Right cardiac atrium (tissue), 5 donors: Measurements from ENCODE around the gene MTREX. TPM values are rescaled to one million over a fixed set of nuclear protein-coding genes. Genes with fewer than 3 reads are reported as not detected.

Experiments
- ATAC-seq, 2 donors: fragments of 200-7000 bp; cut with Tn5 transposase; one replicate each; pipeline versions ENCODE4 v1.8.0 to v1.9.1; 2020; ENCODE audit warnings: moderate library complexity in 2 of 2, mild to moderate bottlenecking in 1 of 2
- DNase-seq, 3 donors: peaks; one replicate each; pipeline ENCODE4 v3.0.0-alpha.2; 2020
- H3K27ac ChIP-seq: one replicate; pipeline ENCODE4 v1.5.1; 2013; ENCODE audit warnings: mild to moderate bottlenecking, low read length, control low read depth, moderate library complexity
- H3K27me3 ChIP-seq: one replicate; pipeline ENCODE4 v1.6.1; 2013; ENCODE audit not compliant: control insufficient read depth, insufficient read depth
- H3K4me1 ChIP-seq: one replicate; pipeline ENCODE4 v1.6.1; 2013; ENCODE audit warnings: low read length; ENCODE audit not compliant: control insufficient read depth, insufficient read depth
- H3K4me3 ChIP-seq: one replicate; pipeline ENCODE4 v1.5.1; 2013; ENCODE audit warnings: low read length, control low read depth
- H3K9me3 ChIP-seq: one replicate; pipeline ENCODE4 v1.6.1; 2013; ENCODE audit warnings: low read length; ENCODE audit not compliant: control insufficient read depth
- WGBS: extraction: QIAGEN DNeasy Blood & Tissue Kit; methylation state at CpG from one replicate; pipeline ENCODE4 v1.1.7; 2013; 5-methylcytosine and 5-hydroxymethylcytosine counted together
- intact Hi-C, 4 donors: fragments of 100-400 bp; cut with DNase I; formaldehyde crosslinking; loops; one replicate each; pipeline versions ENCODE4 v1.11.0 to v1.14.0; 2022 to 2023
- polyA plus RNA-seq: library from polyadenylated mRNA; stranded (reverse); fragments of 200-250 nt; gene quantifications from one replicate; pipeline ENCODE4 v1.2.3, GENCODE V29; 2013
- total RNA-seq, 4 donors: library from RNA; stranded (reverse); fragmentation: NEBNext Ultra II Directional; extraction: Animal tissue kit (Norgen Biotek cat#: 25700); gene quantifications; one replicate each; pipeline ENCODE4 v1.2.1, GENCODE V29; 2021
- donor health status: healthy with polysubstance abuse.
- donor health status: DM: no; HTN: yes; CAD: no.
- donor health status: DM: no; HTN: no; CAD: no.
- donor health status: DM: no; HTN: yes; CAD: no; lungs with severe emphysema.
- donor health status: DM: yes; HTN: yes; CAD: no.

Gene MTREX
- total and polyA plus RNA-seq, 5 donors: 22.2 to 65.6 (median 62.5) TPM

DNA sequence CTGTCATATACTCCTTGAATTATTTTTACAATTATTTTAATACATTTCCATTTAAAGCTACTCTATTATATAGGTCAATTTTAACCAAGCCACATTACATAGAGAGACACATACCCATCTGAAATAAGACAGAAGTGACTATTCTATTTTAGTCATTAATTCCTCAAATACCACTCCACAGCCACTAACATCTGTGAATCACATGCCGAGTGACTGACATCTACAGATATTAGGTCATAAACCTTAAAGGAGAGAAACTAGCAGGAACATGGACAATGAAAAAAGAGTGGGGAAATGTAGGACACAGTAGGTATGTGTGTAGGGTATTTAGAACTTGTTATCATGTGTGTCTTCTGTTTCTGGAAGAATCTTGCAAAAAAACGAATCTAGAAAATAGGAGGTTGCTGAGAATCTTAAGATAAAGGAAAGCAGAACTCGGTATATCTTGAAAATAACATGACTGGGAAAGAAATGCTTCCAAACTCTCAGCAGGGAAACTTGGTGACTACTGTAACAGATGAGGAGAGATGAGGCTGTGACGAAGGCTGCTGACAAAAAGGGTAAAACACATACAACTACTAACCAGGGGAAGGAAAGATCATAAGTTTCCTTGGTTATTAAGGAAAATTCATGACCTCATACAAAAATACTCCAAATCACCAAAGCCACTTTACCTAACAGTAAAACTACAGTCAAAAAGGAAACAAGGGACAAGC lies 142.4 kb downstream of the MTREX start:
- H3K27ac ChIP-seq: no peak overlapping the region
- ATAC-seq: no peak
- intact Hi-C loops: no loop called here
- WGBS: 48% methylated on average over 4 of the region's 4 CpGs
- DNase-seq: no peak
- H3K4me1 ChIP-seq: peaks cover 1% of the 10 kb centered on the region
- H3K4me3 ChIP-seq: no peak overlapping the region
- H3K27me3 ChIP-seq: no peaks in the 10 kb centered on the region
- no peaks in the 10 kb centered on the region for H3K9me3 ChIP-seq

DNA sequence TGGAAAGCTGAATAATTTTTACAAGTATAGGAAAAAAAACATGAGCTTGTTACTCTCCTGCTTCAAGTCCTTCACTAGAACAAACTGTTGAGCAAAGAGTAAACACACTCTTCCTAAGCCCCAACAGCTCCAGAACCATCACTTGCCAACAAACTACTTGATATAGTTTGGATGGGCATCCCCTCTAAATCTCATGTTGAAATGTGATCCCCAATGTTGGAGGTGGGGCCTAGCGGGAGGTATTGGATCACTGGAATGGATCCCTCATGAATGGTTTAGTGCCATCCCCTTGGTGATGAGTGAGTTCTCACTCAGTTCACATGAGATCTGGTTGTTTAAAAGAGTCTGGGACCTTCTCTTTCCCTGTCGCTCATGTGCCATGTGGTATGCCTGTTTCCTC lies 144.2 kb downstream of the MTREX start:
- no peak overlapping the region for H3K4me3 ChIP-seq
- intact Hi-C loops: no loop called here
- H3K4me1 ChIP-seq: peaks cover 1% of the 10 kb centered on the region
- H3K27me3 ChIP-seq: no peaks in the 10 kb centered on the region
- H3K27ac ChIP-seq: no peak overlapping the region
- no peaks in the 10 kb centered on the region for H3K9me3 ChIP-seq
- ATAC-seq (no peak), DNase-seq (no peak)
- WGBS: 96% methylated on average over 2 of the region's 2 CpGs

DNA sequence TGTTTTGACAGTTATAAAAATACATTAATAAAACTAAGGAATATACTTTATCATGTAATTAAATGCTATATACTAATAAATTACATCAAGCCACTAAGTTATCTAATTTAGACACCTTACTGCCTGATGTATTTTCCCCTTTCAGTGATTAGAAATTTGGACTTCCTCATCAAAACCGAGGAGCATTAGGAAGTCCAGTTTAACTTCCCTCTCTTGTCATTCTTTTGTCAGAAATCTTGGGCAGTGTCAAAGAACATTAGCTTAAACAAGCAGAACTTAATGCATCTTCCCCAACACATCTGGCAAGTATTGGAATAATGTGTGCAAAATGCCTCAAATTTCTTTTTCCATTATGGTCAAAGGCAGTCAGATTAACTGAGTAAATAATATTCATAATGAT lies 145.4 kb downstream of the MTREX start:
- DNase-seq (no peak), ATAC-seq (no peak)
- Histone ChIP-seq H3K9me3 (no peaks in the 10 kb centered on the region), H3K4me1 (peaks cover 1% of the 10 kb centered on the region), H3K27ac (no peak overlapping the region), H3K4me3 (no peak overlapping the region), H3K27me3 (no peaks in the 10 kb centered on the region)
- 34% methylated on average over 1 of the region's 1 CpG for WGBS
- intact Hi-C loops: no loop called here

- intact Hi-C loops: no loop called here
- Histone ChIP-seq H3K27me3 (no peaks in the 10 kb centered on the region), H3K27ac (no peak overlapping the region), H3K9me3 (no peaks in the 10 kb centered on the region), H3K4me1 (peaks cover 1% of the 10 kb centered on the region), H3K4me3 (no peak overlapping the region)
- ATAC-seq (peak in 1 of 2 donors; percentile 23), DNase-seq (no peak)
- WGBS: 50% methylated on average over 2 of the region's 2 CpGs
These were observed 146.5 kb downstream of the MTREX start for GRCh38 chr5:55454282-55454681.

DNA sequence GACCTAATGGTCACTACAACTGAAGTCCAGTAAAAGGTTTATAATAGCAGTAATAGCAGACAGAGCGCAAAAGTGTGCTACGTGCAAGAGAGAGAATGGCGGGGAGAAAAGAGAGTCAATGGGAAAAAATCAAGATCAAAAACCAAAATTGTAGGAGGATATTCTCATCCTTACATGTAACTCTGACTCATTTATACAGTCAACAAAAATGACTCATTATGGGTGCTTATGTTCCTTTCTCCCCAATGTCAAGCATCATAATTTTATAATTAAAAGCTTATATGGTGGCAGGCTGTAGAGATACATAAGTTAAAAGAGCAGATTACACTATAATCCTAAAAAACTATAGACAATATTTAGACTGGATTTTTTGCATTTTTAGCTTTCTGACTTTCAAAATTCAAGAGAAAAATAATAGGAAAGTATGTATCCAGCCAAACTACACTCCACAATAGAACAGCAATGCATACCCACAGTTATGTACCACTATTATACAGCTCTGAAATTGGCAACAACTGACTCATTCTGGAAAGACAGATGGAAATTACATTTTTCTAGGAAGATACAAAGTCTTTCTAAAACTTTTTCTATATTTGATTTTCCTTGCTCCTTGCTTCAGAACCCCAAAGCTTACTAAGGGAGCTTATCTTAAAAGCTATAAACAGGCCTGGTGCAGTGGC lies 148.6 kb downstream of the MTREX start:
- 93% methylated on average over 3 of the region's 3 CpGs for WGBS
- no peaks in the 10 kb centered on the region for H3K27me3 ChIP-seq
- ATAC-seq (no peak), DNase-seq (no peak)
- no peaks in the 10 kb centered on the region for H3K9me3 ChIP-seq
- no peak overlapping the region for H3K4me3 ChIP-seq
- peaks cover 1% of the 10 kb centered on the region for H3K4me1 ChIP-seq
- intact Hi-C loops: no loop called here
- no peak overlapping the region for H3K27ac ChIP-seq

GRCh38 chr5:55459572-55459971 lies 151.8 kb downstream of the MTREX start:
- intact Hi-C loops: no loop called here
- WGBS: 97% methylated on average over 2 of the region's 2 CpGs
- Histone ChIP-seq H3K4me1 (no peaks in the 10 kb centered on the region), H3K27ac (no peak overlapping the region), H3K9me3 (no peaks in the 10 kb centered on the region), H3K4me3 (no peak overlapping the region), H3K27me3 (no peaks in the 10 kb centered on the region)
- ATAC-seq (no peak), DNase-seq (no peak)

DNA sequence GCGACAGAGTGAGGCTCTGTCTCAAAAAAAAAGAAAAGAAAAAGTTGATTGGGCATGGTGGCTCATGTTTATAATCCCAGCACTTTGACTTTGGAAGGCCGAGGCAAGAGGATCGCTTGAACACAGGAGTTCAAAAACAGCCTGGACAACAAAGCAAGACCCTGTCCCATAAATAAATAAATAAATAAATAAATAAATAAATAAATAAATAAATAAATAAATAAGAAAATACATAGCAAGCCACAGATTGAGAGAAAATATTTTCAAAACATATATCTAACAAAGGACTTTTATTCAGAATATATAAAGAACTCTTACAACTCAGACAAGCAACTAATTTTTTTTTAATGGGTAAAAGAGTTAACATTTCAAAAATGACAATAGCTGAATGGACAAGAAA lies 155.8 kb downstream of the MTREX start:
- no peaks in the 10 kb centered on the region for H3K27me3 ChIP-seq
- no peak overlapping the region for H3K27ac ChIP-seq
- no peak for DNase-seq
- H3K9me3 ChIP-seq: no peaks in the 10 kb centered on the region
- WGBS: 95% methylated on average over 3 of the region's 3 CpGs
- peaks cover 1% of the 10 kb centered on the region for H3K4me1 ChIP-seq
- ATAC-seq: no peak
- H3K4me3 ChIP-seq: no peak overlapping the region
- intact Hi-C loops: no loop called here

DNA sequence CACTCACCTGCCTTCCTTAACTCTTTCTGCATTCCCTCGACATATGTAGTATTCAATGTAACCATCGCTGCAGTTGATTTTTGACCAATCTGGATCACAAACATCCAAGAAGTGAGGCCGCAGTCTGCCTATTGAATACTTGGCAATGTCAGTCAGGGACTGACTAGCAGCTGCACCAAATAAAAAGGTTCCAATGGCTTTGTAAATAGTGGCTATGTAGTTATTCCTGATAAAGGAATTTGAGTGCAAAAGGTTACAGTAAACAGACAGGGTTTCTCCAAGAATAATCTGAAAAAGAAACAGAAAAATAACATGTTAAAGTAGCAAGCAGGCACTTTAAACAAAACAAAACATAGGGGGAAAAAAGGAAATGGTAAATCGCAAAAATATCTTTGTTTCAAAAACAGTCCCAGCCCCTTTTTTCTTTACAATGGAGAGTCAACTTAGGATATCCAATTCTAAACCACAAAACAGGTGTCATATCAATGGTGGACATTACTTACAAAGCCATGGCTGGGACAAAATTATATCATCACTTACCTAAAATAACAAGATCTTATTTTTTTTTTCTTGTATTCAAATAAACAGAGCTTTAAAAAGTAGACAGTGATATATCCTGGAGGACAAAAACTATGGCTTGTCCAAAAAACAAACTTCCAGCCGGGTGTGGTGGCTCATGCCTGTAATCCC lies 160.2 kb downstream of the MTREX start:
- 59% methylated on average over 5 of the region's 5 CpGs for WGBS
- H3K27ac ChIP-seq: no peak overlapping the region
- H3K4me1 ChIP-seq: peaks cover 1% of the 10 kb centered on the region
- DNase-seq (no peak), ATAC-seq (peak in 1 of 2 donors; percentile 27)
- no peak overlapping the region for H3K4me3 ChIP-seq
- intact Hi-C loops: no loop called here
- no peaks in the 10 kb centered on the region for H3K27me3 ChIP-seq
- no peaks in the 10 kb centered on the region for H3K9me3 ChIP-seq

DNA sequence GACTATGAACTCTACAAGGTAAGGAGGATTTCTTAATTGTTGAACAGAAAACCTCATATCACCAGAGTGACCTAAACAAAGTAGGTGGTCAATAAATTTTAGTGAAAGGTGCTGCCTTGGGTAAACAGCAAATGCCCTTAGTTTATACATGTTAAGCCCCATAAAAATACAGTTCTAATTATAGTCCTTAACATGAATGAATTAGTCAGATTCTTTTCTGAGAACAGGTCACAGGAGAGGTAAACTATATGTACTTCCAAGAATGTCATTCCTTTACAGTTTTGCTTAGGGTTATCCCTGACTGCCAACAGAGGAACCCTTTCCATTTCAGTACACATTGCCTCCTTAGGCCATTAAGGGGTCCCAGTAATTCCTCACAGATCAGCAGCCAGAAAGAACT lies 162.1 kb downstream of the MTREX start:
- ATAC-seq (no peak), DNase-seq (no peak)
- intact Hi-C loops: loop anchor here in 1 of 4 donors (10.0 kb wide), 1 partner anchor 55 kb away; no protein-coding TSS in a partner anchor
- H3K27ac ChIP-seq: no peak overlapping the region
- no peaks in the 10 kb centered on the region for H3K27me3 ChIP-seq
- peaks cover 1% of the 10 kb centered on the region for H3K4me1 ChIP-seq
- no peaks in the 10 kb centered on the region for H3K9me3 ChIP-seq
- H3K4me3 ChIP-seq: no peak overlapping the region

GRCh38 chr5:55470282-55470681 lies 162.5 kb downstream of the MTREX start:
- no peaks in the 10 kb centered on the region for H3K9me3 ChIP-seq
- WGBS: 98% methylated on average over 1 of the region's 1 CpG
- H3K4me1 ChIP-seq: peaks cover 1% of the 10 kb centered on the region
- DNase-seq (no peak), ATAC-seq (no peak)
- no peak overlapping the region for H3K27ac ChIP-seq
- H3K4me3 ChIP-seq: no peak overlapping the region
- H3K27me3 ChIP-seq: no peaks in the 10 kb centered on the region
- intact Hi-C loops: loop anchor here in 1 of 4 donors (10.0 kb wide), 1 partner anchor 55 kb away; no protein-coding TSS in a partner anchor

- no peak for DNase-seq
- Histone ChIP-seq H3K9me3 (no peaks in the 10 kb centered on the region), H3K27me3 (no peaks in the 10 kb centered on the region), H3K27ac (no peak overlapping the region), H3K4me3 (no peak overlapping the region), H3K4me1 (peaks cover 1% of the 10 kb centered on the region)
- intact Hi-C loops: loop anchor here in 1 of 4 donors (10.0 kb wide), 1 partner anchor 53 kb away; no protein-coding TSS in a partner anchor
- no peak for ATAC-seq
- WGBS: 92% methylated on average over 1 of the region's 1 CpG
These were observed 163.7 kb downstream of the MTREX start for GRCh38 chr5:55471468-55471867.
